ENCODE results near the gene KIAA0408.
"Not testable (repeated sequence)": the region's sequence is repeated elsewhere in the genome, so short reads cannot be mapped to it uniquely, and the experiment has no call there.

Gene KIAA0408

DNA sequence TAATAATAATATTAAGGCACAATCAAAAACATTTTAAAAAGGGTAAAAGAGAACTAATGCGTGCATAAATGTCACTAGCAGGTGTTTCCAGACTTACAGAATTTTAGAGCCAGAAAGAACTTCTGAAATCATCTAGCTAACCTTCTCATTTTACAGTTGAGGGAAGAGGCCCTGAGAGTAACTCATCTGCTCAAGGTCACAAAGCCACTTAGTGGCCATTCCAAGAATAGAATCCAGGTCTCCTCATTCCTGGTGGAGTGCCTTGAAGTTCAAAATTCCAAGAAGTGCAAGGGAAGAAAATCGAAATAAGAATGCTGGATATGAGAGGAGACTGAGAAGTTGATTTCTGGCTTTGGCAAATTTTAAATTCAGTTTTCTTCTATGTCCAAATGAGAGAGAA, 3.2 kb upstream of the KIAA0408 start:
- no peak for DNase-seq

DNA sequence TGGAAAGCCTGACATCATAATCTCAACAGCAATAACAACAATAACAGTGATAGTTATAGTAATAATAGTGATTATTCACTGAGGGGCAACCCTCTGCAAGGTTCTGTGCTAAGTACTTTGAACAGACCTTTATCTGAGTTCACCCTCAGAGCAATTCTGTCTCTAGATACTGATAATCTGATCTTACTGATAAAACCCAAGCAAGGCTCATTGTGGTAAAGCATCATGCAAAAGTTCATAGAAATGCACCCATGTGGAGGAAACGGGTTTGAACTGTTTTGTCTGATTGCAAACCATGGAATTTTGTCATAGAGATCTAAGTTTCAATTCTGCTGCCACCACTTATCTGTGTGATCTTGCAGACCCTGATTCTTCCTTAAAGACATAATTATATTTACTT, 1.3 kb upstream of the KIAA0408 start:
- no peak for DNase-seq

DNA sequence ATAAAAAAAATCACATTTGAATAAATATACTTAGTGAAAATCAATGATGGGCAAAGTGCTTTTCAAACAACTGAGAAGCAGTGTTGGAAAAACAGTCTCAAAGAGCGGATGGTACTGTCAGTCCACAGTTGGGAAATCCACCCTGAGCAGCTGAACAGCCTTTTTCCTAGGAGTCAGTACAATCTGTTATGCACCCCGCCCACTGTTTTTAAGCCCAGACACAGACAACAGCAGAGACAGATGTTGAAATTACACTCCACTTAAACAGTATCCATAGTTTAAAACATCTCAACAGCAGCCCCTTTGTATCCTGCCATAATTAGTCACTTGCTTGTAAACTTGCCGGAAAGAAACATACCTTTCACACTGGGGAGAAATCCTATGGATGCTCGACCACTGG, 372 bp downstream of the KIAA0408 start:
- no peak for DNase-seq

GRCh38 chr6:127458222-127458621, 967 bp downstream of the KIAA0408 start:
- no peak for DNase-seq

DNA sequence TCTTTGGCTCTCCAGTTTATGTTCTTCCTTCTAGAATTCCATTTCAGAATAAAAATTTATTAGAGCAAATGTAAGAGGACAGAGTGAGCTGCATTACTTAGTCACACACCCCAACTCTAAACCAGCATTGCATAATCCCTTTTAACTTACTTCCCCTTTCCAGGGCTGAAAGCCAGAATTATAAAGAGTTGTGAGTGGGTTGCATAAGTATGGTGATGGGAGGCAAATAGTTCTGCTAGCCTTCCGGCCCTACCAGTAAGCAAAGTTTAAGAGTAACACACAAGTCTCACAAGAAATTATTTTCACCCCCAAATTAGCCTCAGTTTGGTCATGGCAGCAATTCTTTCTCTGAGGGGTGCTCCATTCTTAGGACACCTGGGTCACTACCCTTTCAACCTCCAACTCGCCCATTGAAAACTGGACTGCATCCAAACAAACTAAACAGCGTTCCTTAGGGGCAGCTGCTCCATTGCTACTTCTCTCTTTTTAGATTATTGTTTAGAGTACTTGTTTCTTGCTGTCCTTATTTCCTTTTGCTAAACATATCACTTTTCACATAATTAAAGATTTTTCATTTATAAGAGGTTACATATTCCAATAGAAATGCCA, 1.6 kb downstream of the KIAA0408 start:
- DNase-seq: no peak

DNA sequence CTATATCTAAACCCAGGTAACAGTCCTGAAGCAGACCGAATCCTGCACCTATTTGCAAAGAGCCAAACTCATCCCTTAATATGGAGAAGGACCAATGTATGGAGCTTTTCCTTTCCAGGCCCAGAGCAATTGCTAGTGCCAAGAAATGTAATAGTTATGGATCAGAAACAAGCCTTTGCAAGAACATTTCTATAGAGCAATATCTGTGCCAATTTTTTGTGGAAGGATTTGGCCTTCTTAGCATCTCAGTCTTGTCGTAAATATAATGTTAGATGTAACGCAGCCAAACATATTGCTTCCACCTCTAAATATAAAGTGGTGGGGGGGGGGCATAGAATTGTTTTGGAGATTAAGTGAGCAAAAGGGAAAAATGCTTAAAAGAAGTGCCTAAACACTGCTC, 2.7 kb downstream of the KIAA0408 start:
- no peak for DNase-seq

- DNase-seq: no peak
Observed at GRCh38 chr6:127453845-127454619, 5.2 kb downstream of the KIAA0408 start.

DNA sequence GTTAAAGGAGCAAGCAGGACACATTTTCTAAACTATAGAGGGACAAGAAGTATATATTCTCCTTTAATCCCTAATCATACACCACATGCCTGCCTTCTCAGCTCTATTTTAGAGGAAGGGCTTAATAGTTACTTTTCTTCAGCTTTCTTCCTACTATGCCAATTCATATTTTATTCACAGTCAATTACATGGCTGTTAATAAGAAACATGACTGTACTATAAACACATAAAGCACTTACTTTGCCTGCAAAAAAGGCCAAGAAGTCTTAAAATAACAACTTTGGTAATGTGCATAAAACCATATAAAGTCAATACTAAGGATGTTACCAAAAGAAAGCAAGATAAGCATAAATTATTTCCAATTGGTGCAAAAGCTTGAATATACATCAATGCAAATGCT, 6.4 kb downstream of the KIAA0408 start:
- no peak for DNase-seq

DNA sequence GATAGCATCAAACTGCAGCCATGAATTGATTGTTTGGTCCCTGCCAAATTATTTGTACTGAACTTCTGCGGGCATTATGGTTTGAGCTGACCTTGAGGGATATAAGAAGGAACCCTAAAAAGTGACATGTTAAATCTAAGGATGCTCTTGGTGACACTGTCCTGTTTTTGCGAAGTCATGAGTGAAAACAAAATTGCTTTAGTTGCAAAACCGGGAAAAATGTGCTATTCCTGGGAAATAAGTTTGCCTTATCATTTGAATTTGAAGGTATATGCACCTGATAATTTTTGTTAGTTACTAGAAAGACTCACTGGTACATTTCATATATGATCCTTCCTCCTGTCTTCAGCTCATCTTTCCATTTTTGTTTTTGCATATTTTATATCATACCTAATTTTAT, 7.8 kb downstream of the KIAA0408 start:
- DNase-seq: no peak

GRCh38 chr6:127447780-127448179, 11.4 kb downstream of the KIAA0408 start:
- DNase-seq: no peak

GRCh38 chr6:127446356-127446755, 12.8 kb downstream of the KIAA0408 start:
- no peak for DNase-seq

GRCh38 chr6:127441881-127442280, 17.3 kb downstream of the KIAA0408 start:
- DNase-seq: no peak

DNA sequence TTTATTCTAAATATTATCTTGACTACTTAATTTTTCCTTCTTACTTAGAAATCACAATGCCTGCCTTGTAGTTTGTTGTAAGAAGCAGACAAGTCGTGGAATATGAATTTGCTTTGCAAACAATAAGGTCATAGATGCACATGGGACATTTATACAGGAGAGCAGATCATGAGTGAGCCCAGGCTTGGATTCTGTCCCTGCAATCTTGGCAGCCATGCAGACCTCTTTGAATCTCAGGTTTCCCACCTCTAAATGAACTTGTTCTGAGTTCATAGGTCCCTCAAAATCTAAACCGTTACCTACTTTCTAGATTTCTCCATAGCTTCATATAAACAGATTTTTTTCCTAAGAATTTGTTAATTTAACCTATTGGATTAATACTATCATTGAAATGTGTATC, 19.5 kb downstream of the KIAA0408 start:
- no peak for DNase-seq

- no peak for DNase-seq
Observed at GRCh38 chr6:127436578-127437110, 22.5 kb downstream of the KIAA0408 start.

- DNase-seq: no peak
Observed at GRCh38 chr6:127435626-127436220, 23.5 kb downstream of the KIAA0408 start.

DNA sequence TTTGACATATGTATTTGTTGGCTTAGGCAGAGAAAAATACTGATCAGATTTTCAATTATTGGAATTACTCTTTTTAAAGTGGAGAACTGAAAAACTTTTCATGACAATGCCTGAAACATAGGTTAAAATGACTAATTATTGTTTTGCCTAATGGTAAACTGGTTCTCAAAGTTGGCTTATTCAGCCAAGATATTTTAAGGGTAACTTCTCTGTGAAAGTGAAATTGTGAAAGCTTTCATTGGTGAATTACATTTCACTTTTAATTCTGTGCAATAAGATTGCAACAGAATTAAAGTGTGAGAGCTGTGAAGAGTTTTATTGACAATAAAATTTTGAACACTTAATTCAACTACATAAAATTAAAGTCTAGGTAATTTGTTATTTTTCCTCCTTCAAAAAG, 24.5 kb downstream of the KIAA0408 start:
- no peak for DNase-seq

- DNase-seq: not testable (repeated sequence)
Observed at GRCh38 chr6:127428562-127428961, 30.6 kb downstream of the KIAA0408 start.

DNA sequence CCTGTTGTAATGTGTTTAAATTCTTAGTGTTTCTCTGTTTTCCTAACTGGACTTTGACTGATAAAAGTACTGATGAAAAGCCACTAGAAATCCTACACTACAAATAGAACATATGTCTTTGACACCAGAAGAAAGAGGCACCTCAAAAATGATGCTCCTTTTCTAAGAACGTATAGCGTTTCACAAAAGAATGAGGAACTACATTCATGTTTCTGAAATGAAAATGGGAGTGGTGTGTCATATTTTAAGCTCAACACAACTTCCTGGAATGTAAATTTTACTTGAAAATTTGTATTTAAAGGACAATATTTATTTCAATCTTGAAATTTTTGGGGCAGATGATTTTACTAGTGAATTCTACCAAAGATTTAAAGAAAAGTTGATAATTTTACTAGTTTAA, 35.3 kb downstream of the KIAA0408 start:
- DNase-seq: no peak

DNA sequence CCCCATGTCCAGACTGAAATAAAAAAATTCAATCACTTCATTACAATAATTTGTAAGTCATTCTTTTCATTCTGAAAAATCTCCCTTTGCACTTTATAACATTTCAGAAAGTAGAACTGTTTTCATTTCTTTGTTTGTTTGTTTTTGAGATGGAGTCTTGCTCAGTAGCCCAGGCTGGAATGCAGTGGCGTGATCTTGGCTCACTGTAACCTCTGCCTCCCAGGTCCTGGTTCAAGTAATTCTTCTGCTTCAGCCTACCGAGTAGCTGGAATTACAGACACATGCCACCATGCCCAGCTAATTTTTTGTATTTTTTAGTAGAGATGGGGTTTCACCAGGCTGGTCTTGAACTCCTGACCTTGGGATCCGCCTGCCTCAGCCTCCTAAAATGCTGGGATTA, 38.0 kb downstream of the KIAA0408 start:
- not testable (repeated sequence) for DNase-seq

DNA sequence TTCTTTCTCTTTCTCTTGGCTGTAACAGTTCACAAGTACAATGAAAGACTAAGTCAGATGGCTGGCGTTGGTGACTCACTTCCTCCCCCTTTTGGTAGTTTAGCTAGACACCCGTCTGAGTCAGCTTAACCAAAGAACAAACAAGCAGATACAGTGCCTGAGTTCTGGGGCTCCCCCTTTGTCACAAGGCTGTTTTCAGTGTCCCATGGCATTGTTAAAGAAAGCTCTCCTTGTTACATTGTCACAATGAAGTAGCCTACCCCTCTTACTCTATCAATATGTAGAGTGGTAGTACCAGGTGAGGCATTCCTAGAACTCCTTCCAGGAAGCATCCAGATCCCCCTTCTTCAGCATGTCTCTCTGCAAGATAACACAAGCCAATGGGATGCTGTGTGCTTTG, 38.6 kb downstream of the KIAA0408 start:
- peak; percentile 12 for DNase-seq

- DNase-seq: no peak
Observed at GRCh38 chr6:127415096-127415495, 44.1 kb downstream of the KIAA0408 start.

DNA sequence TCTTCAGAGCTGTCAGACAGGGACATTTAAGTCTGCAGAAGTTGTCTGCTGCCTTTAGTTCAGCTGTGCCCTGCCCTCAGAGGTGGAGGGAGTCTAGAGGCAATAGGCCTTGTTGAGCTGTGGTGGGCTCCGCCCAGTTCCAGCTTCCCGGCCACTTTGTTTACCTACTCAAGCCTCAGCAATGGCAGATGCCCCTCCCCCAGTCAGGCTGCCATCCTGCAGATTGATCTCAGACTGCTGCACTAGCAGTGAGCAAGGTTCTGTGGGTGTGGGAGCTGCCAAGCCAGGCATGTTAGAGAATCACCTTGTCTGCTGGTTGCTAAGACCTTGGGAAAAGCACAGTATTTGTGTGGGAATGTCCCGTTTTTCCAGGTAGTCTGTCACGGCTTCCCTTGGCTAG, 46.1 kb downstream of the KIAA0408 start:
- DNase-seq: peak; percentile 19

- not testable (repeated sequence) for DNase-seq
Observed at GRCh38 chr6:127412016-127412415, 47.2 kb downstream of the KIAA0408 start.
